Measurements from ENCODE around the gene DIO3. TPM values are rescaled to one million over a fixed set of nuclear protein-coding genes. Genes with fewer than 3 reads are reported as not detected.

The DIO3 gene
- 1.7 TPM for polyA plus RNA-seq (2013, experiment 1 of 4)
- 2.4 TPM for polyA plus RNA-seq (2013, experiment 2 of 4)
- 2.0 TPM for polyA plus RNA-seq (2013, experiment 3 of 4)
- polyA plus RNA-seq (2013, experiment 4 of 4): 2.4 TPM

- Histone ChIP-seq H3K36me3 (ENCODE audit: control insufficient read depth, insufficient read depth, low read length) (no peaks in the 10 kb centered on the region), H3K27ac (ENCODE audit: insufficient read depth, low read depth, low read length, poor library complexity, severe bottlenecking) (no peak within 1 kb of the TSS), H3K9me3 (ENCODE audit: control insufficient read depth, low read length) (no peaks in the 10 kb centered on the region), H3K27me3 (ENCODE audit: control insufficient read depth, insufficient read depth, low read length, poor library complexity, severe bottlenecking) (peaks cover 88% of the 10 kb centered on the region), H3K4me1 (ENCODE audit: control insufficient read depth, insufficient read depth, low read length) (peaks cover 22% of the 10 kb centered on the region), H3K4me3 (ENCODE audit: insufficient read depth, low read depth, low read length) (peak within 1 kb of the TSS; percentile 40)
- WGBS, 2 experiments: 21% methylated on average over 73 of the region's 73 CpGs
Measured at GRCh38 chr14:101561145-101561896, at the start of gene DIO3. Gene DIO3 (plus strand): TSS chr14:101561495.

GRCh38 chr14:101511620-101512375 lies 49.5 kb upstream of the DIO3 start:
- Histone ChIP-seq H3K4me3 (ENCODE audit: insufficient read depth, low read depth, low read length) (no peak overlapping the region), H3K27ac (ENCODE audit: insufficient read depth, low read depth, low read length, poor library complexity, severe bottlenecking) (no peak overlapping the region), H3K36me3 (ENCODE audit: control insufficient read depth, insufficient read depth, low read length) (no peaks in the 10 kb centered on the region), H3K9me3 (ENCODE audit: control insufficient read depth, low read length) (no peaks in the 10 kb centered on the region), H3K27me3 (ENCODE audit: control insufficient read depth, insufficient read depth, low read length, poor library complexity, severe bottlenecking) (no peaks in the 10 kb centered on the region), H3K4me1 (ENCODE audit: control insufficient read depth, insufficient read depth, low read length) (peaks cover 10% of the 10 kb centered on the region)
- WGBS, 2 experiments: 91 to 93% methylated on average over 20 of the region's 20 CpGs

- Histone ChIP-seq H3K27me3 (ENCODE audit: control insufficient read depth, insufficient read depth, low read length, poor library complexity, severe bottlenecking) (no peaks in the 10 kb centered on the region), H3K4me3 (ENCODE audit: insufficient read depth, low read depth, low read length) (no peak overlapping the region), H3K9me3 (ENCODE audit: control insufficient read depth, low read length) (no peaks in the 10 kb centered on the region), H3K36me3 (ENCODE audit: control insufficient read depth, insufficient read depth, low read length) (no peaks in the 10 kb centered on the region), H3K27ac (ENCODE audit: insufficient read depth, low read depth, low read length, poor library complexity, severe bottlenecking) (no peak overlapping the region), H3K4me1 (ENCODE audit: control insufficient read depth, insufficient read depth, low read length) (peaks cover 8% of the 10 kb centered on the region)
- WGBS, 2 experiments: 95 to 96% methylated on average over 9 of the region's 9 CpGs
Measured at GRCh38 chr14:101512376-101512695, 49.0 kb upstream of the DIO3 start.

GRCh38 chr14:101514136-101514535 lies 47.2 kb upstream of the DIO3 start:
- H3K4me1 ChIP-seq (ENCODE audit: control insufficient read depth, insufficient read depth, low read length): peaks cover 7% of the 10 kb centered on the region
- no peak overlapping the region for H3K4me3 ChIP-seq (ENCODE audit: insufficient read depth, low read depth, low read length)
- no peak overlapping the region for H3K27ac ChIP-seq (ENCODE audit: insufficient read depth, low read depth, low read length, poor library complexity, severe bottlenecking)
- no peaks in the 10 kb centered on the region for H3K9me3 ChIP-seq (ENCODE audit: control insufficient read depth, low read length)
- no peaks in the 10 kb centered on the region for H3K27me3 ChIP-seq (ENCODE audit: control insufficient read depth, insufficient read depth, low read length, poor library complexity, severe bottlenecking)
- no peaks in the 10 kb centered on the region for H3K36me3 ChIP-seq (ENCODE audit: control insufficient read depth, insufficient read depth, low read length)
- 85 to 86% methylated on average over 5 of the region's 5 CpGs for WGBS, 2 experiments

- H3K4me3 ChIP-seq (ENCODE audit: insufficient read depth, low read depth, low read length): no peak overlapping the region
- WGBS, 2 experiments: 96 to 97% methylated on average over 9 of the region's 9 CpGs
- no peaks in the 10 kb centered on the region for H3K36me3 ChIP-seq (ENCODE audit: control insufficient read depth, insufficient read depth, low read length)
- H3K27ac ChIP-seq (ENCODE audit: insufficient read depth, low read depth, low read length, poor library complexity, severe bottlenecking): no peak overlapping the region
- H3K4me1 ChIP-seq (ENCODE audit: control insufficient read depth, insufficient read depth, low read length): peaks cover 7% of the 10 kb centered on the region
- no peaks in the 10 kb centered on the region for H3K9me3 ChIP-seq (ENCODE audit: control insufficient read depth, low read length)
- H3K27me3 ChIP-seq (ENCODE audit: control insufficient read depth, insufficient read depth, low read length, poor library complexity, severe bottlenecking): no peaks in the 10 kb centered on the region
Measured at GRCh38 chr14:101516401-101516800, 44.9 kb upstream of the DIO3 start.

GRCh38 chr14:101518611-101519473 lies 42.5 kb upstream of the DIO3 start:
- Histone ChIP-seq H3K9me3 (ENCODE audit: control insufficient read depth, low read length) (no peaks in the 10 kb centered on the region), H3K36me3 (ENCODE audit: control insufficient read depth, insufficient read depth, low read length) (no peaks in the 10 kb centered on the region), H3K4me1 (ENCODE audit: control insufficient read depth, insufficient read depth, low read length) (peaks cover 4% of the 10 kb centered on the region), H3K27me3 (ENCODE audit: control insufficient read depth, insufficient read depth, low read length, poor library complexity, severe bottlenecking) (no peaks in the 10 kb centered on the region), H3K4me3 (ENCODE audit: insufficient read depth, low read depth, low read length) (no peak overlapping the region), H3K27ac (ENCODE audit: insufficient read depth, low read depth, low read length, poor library complexity, severe bottlenecking) (no peak overlapping the region)
- WGBS, 2 experiments: 93% methylated on average over 28 of the region's 28 CpGs

- Histone ChIP-seq H3K9me3 (ENCODE audit: control insufficient read depth, low read length) (no peaks in the 10 kb centered on the region), H3K36me3 (ENCODE audit: control insufficient read depth, insufficient read depth, low read length) (no peaks in the 10 kb centered on the region), H3K4me3 (ENCODE audit: insufficient read depth, low read depth, low read length) (no peak overlapping the region), H3K4me1 (ENCODE audit: control insufficient read depth, insufficient read depth, low read length) (peaks cover 11% of the 10 kb centered on the region), H3K27ac (ENCODE audit: insufficient read depth, low read depth, low read length, poor library complexity, severe bottlenecking) (no peak overlapping the region), H3K27me3 (ENCODE audit: control insufficient read depth, insufficient read depth, low read length, poor library complexity, severe bottlenecking) (no peaks in the 10 kb centered on the region)
- 92 to 93% methylated on average over 30 of the region's 30 CpGs for WGBS, 2 experiments
Measured at GRCh38 chr14:101520621-101521472, 40.4 kb upstream of the DIO3 start.

- Histone ChIP-seq H3K9me3 (ENCODE audit: control insufficient read depth, low read length) (no peaks in the 10 kb centered on the region), H3K4me1 (ENCODE audit: control insufficient read depth, insufficient read depth, low read length) (peaks cover 14% of the 10 kb centered on the region), H3K27ac (ENCODE audit: insufficient read depth, low read depth, low read length, poor library complexity, severe bottlenecking) (no peak overlapping the region), H3K4me3 (ENCODE audit: insufficient read depth, low read depth, low read length) (no peak overlapping the region), H3K27me3 (ENCODE audit: control insufficient read depth, insufficient read depth, low read length, poor library complexity, severe bottlenecking) (no peaks in the 10 kb centered on the region), H3K36me3 (ENCODE audit: control insufficient read depth, insufficient read depth, low read length) (no peaks in the 10 kb centered on the region)
- WGBS, 2 experiments: 90 to 92% methylated on average over 17 of the region's 17 CpGs
Measured at GRCh38 chr14:101521473-101521915, 39.8 kb upstream of the DIO3 start.

GRCh38 chr14:101521978-101522377 lies 39.3 kb upstream of the DIO3 start:
- no peaks in the 10 kb centered on the region for H3K36me3 ChIP-seq (ENCODE audit: control insufficient read depth, insufficient read depth, low read length)
- H3K27me3 ChIP-seq (ENCODE audit: control insufficient read depth, insufficient read depth, low read length, poor library complexity, severe bottlenecking): no peaks in the 10 kb centered on the region
- no peak overlapping the region for H3K4me3 ChIP-seq (ENCODE audit: insufficient read depth, low read depth, low read length)
- H3K27ac ChIP-seq (ENCODE audit: insufficient read depth, low read depth, low read length, poor library complexity, severe bottlenecking): no peak overlapping the region
- peaks cover 14% of the 10 kb centered on the region for H3K4me1 ChIP-seq (ENCODE audit: control insufficient read depth, insufficient read depth, low read length)
- no peaks in the 10 kb centered on the region for H3K9me3 ChIP-seq (ENCODE audit: control insufficient read depth, low read length)
- 92 to 95% methylated on average over 8 of the region's 8 CpGs for WGBS, 2 experiments

All from ectodermal cell (in vitro differentiated cells).